ENCODE data around the gene CD320. TPM values are rescaled to one million over a fixed set of nuclear protein-coding genes. Genes with fewer than 3 reads are reported as not detected.
"Not testable (repeated sequence)": the region's sequence is repeated elsewhere in the genome, so short reads cannot be mapped to it uniquely, and the experiment has no call there.

Gene CD320
- total RNA-seq (2014; rRNA removed; shearing (Covaris generic)) = 108 TPM in 2 replicates

DNA sequence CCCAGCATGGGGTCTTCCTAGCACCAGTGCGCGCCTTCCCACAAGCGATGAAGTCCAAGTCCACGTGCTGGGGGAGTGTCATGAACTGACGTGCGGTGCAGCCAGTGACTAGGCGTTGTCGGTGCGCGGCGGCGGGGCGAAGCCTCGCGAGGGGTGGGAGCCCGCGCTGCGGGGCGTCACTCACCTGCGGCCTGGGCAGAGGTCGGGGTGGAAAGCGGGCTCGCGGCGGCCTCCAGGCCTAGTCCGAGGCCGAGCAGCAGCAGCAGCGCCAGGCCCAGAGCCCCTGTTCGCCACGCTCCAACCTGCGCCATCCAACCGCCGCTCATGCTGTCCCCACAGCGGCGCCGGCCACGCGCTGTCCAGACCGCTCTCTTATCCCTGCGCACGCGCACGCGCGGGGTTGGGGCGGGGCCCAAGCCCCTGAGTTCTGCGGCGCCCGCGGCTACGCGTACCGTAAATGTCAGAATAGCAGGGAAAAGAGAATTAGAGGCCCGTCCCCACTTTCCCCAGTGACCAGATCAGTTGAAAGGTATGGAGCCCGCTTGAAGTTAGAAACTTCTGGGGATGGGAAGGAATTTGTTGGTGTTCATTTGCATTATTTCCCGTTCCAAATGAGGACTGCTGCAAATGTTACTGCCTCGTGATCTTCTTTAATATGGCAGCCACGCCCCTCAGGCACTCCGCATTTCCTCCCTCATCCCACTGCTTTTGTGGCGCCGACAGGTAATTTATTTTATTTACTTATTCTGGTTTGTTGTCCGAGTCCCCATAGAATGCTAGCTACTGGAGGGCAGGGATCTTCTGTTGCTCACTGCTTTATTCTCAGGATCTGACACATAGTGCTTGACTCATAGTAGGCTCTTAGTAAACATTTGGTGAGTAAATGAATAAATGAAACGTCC, at the start of gene CD320:
TSS of gene CD320 (minus strand) at position 394 of the 902 bp plus-strand sequence. CDS start at position 326, 68 bp downstream.
- peak; percentile 95 for DNase-seq (ENCODE audit: low read depth)

DNA sequence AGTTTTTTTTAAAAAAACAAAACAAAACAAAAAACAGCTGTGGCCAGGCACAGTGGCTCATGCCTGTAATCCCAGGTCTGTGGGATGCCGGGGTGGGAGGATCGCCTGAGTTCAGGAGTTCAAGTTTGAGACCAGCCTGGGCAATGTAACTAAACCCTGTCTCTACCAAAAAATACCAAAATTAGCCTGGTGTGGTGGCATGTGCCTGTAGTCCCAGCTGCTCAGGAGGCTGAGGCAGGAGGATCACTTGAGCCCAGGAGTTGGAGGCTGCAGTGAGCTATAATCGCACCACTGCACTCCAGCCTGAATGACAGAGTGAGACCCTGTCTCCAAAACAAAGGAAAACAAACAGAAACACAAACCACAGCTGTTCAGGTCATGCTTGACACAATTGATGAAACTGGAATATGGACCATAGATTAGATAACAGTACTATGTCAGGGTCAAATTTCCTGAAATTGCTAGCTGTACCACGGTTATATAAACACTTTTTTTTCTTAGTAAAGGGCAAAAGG, 48.9 kb upstream of the CD320 start:
- DNase-seq (ENCODE audit: low read depth) = no peak

DNA sequence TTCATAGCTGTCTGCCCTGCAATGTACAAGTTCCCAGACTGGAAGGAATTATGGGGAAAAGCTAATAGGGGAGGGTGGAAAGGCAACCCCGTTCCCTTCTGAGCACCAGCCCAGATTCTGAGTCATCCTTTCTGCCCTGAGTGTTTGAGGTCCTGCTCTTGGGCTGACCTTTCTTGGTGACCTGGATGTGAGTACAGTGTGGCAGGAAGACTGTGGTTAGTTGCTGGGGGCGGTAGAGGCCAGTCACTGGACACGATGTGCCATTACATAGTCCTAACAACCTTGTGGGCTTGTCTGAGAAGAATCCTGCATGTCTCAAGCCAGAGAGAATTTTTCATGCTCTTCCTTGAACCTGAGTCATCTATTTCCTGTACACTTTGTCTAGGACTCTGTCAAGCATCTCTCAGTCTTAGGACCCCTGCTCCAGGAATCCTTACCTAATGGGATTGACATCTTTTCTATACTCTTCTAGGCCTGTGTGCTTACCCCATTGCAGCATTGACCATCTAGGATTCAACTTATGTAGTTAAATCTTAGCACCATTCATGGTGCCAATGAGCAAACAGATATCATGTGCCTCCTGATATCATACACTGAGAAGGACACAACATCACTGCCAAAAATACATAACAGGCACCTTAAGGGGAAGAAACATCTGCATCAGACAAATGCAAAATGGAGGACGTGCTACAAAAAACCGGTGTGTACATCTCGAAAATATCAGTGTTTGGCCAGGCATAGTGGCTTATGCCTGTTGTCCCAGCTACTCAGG, 47.7 kb upstream of the CD320 start:
- DNase-seq (ENCODE audit: low read depth) = peak; percentile 85

DNA sequence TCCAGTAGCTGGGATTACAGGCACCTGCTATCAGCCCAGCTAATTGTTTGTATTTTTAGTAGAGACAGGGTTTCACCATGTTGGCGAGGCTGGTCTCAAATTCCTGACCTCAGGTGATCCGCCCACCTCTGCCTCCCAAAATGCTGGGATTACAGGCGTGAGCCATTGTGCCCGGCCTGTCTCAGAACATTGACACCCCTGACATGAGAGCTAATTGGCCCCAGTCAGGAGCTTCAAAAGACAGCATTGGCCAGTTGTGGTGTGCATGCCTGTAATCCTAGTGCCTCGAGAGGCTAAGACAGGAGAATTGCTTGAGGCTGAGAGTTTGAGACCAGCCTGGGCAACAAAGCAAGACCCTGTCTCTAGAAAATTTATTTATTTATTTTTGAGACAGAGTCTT, 44.7 kb upstream of the CD320 start:
- DNase-seq (ENCODE audit: low read depth) = not testable (repeated sequence)

DNA sequence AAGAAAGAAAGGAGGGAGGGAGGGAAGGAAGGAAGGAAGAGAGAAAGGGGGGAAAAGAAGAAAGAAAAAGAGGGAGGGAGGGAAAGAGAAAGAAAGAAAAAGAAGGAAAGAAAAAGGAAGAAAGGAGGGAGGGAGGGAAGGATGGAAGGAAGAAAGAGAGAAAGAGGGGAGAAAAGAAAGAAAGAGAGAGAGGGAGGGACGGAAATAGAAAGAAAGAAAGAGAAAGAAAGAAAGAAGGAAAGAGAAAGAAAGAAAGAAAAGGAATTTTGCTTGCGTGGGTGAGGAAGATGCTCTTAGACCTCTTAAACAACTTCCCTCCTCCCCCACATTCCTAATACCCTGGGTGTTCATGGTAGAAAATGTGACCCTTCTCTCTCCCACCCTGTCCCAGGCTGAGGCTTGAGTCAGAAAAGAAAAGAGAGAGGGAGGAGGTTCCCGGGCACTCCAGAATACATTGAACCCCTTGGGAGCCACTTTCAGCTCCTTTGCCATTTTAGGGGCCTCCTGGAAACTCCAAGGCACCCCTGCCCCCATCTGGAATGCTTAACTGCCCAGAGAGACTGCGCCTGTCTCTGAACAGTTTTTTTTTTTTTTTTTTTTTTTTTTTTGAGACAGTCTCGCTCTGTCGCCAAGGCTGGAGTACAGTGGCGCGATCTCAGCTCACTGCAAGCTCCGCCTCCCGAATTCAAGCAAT, 44.1 kb upstream of the CD320 start:
- DNase-seq (ENCODE audit: low read depth) = no peak

DNA sequence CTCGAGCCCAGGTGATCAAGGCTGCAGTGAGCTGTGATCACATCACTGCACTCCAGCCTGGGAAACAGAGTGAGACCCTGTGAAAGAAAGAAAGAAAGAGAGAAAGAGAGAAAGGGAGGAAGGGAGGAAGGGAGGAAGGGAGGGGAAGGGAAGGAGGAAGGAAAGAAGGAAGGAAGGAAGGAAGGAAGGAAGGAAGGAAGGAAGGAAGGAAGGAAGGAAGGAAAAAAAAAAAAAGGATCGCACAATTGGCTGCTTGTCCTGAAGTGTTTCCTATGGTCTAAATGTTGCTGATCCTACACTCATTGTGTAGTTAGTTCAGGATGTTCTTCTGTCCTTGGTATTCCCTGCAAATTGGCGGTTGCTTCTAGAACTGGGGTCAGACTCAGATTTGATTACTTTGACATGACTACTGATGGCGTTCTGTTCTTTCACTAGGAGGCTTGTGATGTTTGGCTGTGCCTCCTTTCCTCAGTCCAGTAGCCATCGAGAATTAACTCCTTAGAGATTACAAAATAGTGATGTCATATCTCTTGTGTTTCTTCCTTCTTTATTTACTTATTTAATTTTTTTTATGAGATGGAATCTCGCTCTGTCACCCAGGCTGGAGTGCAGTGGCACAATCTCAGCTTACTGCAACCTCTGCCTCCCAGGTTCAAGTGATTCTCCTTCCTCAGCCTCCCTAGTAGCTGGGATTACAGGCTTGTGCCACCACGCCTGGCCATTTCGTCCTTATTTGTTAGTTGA, 41.6 kb upstream of the CD320 start:
- not testable (repeated sequence) for DNase-seq (ENCODE audit: low read depth)

DNA sequence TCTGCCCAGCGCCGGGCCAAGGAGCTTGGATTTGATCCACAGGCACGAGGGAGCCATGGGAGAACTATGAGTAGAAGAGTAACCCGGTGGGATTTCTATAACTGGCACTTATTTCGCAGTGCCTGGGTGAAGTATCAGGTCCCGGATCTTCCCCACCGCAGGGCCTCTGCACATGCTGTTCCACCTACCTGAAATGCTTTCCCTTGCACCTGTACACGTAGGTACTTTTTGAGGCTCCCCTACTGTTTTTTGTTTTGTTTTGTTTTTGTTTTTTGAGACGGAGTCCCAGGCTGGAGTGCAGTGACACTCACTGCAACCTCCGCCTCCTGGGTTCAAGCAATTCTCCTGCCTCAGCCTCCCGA, 35.3 kb upstream of the CD320 start:
- DNase-seq (ENCODE audit: low read depth) = no peak

DNA sequence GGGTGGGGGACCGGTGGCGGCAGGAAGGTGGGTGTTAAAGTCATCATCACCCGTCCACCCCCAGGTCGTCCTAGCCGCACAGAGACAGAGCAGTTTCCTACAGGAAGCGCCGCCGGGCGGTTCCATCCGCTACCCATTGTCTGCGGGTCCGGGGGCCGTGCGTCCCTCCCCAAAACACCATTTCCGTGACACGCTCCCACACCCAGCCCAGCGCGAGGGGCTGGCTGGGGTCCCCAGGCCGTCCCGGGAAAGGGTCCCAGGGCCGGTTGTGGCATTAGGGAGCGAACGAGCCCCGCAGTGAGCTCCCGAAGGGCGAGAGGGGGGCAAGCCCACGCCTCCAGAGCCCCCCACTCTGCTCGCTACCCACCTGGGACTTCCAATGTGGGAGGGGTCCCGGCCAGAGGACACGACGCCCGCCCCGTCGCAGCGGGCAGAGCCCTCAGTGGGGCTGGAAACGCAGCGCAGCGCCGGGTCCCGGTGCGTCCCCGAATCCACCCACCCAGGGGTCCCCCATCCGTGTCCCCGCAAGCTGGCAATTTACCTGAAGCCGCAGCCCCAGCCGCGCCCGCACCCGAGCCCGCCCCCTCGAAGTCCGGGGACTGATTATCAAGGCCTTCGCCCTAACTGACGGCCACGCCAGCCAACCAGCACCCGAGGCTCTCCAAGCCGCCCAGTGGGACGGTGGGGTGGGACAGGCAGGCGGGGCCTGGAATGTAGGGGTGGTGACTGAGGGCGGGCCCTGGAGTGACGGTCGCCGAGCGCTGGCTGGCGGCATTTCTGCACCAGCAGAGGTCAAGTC, 34.7 kb upstream of the CD320 start, which contains the start of gene KANK3:
TSS of gene KANK3 (minus strand) at position 579 of the 799 bp plus-strand sequence. CDS start 5,434 bp downstream, outside the sequence.
- DNase-seq (ENCODE audit: low read depth) = peak; percentile 98

DNA sequence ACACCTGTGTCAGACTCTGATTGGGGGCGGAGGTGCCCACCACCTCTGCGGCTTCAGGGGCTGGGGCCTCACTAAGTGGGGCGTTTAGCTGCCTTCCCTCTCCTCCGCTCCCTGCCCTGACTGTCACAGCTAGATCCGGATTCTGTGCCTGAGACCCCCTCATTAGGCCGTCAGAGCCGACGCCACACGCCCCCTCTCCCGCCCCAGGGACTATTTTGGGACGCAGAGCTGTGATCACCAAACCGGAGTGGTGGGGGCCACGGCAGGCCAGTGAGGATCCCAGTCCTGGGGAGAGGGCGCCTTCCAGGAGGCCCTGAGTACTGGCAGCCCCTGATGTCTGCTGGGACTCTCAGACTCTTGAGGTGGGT, 34.1 kb upstream of the CD320 start:
- no peak for DNase-seq (ENCODE audit: low read depth)

DNA sequence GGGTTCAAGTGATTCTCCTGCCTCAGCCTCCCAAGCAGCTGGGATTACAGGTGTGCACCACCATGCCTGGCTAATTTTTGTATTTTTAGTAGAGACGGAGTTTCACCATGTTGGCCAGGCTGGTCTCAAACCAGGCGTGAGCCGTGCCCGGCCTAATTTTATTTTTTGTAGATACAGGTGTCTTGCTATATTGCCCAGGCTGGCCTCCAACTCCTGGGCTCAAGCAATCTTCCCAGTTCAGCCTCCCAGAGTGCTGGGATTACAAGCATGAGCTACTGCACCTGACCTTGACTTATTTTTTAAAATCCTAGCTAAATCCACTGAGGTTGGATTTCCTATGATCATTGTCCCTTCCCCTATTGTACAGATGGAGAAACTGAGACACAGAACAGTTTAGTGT, 33.3 kb upstream of the CD320 start:
- DNase-seq (ENCODE audit: low read depth) = not testable (repeated sequence)

DNA sequence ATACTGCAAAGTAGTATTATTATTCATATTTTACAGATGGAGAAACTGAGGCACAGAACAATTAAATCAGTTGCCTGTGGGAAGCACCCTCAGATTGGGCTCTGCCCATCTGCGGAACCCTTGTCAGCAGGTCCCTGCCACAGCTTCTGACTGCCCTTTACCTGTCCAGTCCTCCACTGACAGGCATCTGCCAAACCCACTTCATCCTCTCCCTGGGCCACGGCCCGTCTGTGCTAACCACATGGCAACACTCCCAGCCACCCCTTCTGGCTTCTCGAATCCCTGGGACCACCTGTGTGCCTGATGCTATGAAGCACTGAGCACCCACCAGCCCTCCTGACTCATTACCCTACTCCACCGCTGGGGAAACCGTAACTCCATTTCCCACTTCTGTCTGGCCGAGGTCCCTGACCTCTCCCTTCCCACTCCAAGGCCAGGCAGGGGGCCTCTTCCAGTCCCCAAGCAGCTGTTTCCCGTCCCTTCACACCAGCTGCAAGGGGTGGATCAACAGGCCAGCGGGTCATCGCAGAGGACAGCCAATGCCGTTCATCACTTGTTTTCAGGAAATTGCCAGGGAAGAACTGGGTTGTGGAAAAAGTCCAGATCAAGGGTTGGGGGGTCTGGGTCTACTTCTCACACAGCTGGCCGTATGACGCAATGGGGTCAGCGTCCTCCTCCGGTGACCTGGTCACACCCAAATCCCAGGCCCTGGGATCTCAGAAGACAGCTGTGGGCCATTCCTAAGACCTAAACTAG, 32.4 kb upstream of the CD320 start:
- no peak for DNase-seq (ENCODE audit: low read depth)

DNA sequence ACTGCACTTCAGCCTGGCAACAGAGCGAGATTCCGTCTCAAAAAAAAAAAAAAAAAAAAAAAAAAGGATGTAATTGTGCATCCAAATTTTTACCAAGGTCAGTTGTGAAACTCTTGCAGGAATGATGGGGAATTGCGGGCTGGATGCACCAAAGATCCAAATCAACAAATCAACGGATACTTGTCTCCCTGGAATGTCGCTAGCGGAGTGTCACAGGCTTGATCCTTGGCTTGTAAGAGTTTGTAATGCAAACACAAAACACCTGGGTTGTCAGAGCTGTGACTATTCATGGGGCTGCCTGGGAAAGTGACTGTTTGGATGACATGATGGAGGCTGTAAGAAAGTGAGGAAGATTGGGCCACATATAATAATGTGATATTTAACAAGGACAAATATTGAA, 30.7 kb upstream of the CD320 start:
- no peak for DNase-seq (ENCODE audit: low read depth)

DNA sequence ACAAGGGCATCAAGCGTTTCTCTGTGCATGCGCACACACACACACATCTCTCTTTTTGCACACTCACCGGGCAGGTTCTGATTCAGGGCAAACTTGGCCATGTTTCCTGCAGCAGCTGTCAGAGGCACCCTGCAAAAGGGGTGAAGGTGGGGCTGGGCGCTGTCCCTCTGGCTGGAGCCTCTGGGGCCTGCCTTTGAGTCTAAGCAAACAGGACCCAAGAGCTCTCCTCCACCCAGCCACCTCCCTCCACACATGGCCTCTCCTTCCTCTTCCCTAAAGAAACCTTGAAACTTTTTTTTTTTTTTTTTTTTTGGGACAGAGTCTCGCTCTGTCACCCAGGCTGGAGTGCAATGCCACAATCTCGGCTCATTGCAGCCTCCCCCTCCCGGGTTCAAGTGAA, 29.6 kb upstream of the CD320 start:
- no peak for DNase-seq (ENCODE audit: low read depth)

DNA sequence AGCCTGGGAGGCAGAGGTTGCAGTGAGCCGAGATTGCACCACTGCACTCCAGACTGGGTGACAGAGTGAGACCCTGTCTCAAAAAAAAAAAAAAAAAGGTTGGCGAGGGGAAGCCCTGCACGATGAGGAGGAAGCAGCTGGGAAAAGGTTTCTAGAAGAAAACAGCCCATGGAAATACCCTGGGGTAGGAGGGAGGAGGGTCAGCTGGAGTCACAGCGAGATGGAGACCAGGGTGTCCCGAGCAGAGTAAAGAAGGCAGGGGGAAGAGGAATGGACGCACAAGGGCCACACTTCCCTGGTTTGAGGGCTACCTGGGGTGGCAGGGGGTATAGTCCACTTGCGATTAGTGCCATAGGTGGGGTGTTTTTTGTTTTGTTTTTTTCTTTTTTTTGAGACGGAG, 28.5 kb upstream of the CD320 start:
- no peak for DNase-seq (ENCODE audit: low read depth)

DNA sequence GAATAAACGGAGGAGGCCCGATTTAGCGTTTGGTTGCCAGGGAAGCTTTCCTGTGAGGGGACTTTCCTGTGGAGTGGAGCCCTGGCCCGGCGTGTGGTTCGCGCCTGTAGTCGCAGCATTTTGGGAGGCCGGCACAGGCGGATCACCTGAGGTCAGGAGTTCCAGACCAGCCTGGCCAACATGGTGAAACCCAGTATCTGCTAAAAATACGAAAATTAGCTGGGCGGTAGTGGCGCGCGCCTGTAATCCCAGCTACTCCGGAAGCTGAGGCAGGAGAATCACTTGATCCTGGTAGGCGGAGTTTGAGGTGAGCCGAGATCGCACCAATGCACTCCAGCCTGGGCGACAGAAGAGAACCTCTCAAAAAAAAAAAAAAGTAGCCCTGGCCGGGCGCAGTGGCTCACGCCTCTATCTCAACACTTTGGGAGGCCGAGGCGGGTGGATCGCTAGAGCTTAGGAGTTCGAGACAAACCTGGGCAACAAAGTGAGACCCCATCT, 28.0 kb upstream of the CD320 start:
- DNase-seq (ENCODE audit: low read depth) = no peak

DNA sequence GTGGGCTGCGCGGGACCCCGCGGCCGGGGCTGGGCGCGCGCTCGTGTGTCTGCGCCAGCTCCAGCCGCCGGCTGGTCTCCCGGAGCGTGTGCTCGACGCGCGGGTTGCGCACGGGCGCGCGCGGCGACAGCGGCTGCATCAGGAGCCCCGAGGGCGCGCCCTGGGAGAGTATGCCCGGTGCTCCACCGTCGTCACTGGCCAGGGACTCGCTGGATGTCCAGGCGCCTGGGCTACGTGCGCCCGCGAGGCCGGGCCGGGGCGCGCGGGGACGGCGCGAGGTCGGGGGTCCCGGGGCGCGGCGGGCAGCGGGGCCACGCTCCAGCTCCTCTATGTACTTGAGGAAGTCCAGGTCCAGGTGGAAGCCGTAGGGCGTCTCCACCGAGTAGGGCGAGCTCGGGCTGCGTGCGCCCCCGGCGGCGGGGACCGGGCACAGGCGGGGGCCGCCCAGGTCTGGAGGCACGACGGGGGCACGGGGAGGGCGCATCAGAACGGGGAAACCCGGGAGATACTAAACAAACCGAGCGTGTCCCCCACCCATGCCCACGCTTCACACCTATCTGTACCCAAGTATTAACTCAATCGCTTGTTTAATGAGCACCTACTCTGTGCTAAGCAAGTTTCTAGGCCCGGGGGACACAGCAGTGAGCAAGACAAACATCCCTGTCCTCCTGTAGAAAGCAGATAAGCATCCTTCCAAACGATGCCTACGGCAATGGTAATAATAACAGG, 27.3 kb upstream of the CD320 start:
- no peak for DNase-seq (ENCODE audit: low read depth)

DNA sequence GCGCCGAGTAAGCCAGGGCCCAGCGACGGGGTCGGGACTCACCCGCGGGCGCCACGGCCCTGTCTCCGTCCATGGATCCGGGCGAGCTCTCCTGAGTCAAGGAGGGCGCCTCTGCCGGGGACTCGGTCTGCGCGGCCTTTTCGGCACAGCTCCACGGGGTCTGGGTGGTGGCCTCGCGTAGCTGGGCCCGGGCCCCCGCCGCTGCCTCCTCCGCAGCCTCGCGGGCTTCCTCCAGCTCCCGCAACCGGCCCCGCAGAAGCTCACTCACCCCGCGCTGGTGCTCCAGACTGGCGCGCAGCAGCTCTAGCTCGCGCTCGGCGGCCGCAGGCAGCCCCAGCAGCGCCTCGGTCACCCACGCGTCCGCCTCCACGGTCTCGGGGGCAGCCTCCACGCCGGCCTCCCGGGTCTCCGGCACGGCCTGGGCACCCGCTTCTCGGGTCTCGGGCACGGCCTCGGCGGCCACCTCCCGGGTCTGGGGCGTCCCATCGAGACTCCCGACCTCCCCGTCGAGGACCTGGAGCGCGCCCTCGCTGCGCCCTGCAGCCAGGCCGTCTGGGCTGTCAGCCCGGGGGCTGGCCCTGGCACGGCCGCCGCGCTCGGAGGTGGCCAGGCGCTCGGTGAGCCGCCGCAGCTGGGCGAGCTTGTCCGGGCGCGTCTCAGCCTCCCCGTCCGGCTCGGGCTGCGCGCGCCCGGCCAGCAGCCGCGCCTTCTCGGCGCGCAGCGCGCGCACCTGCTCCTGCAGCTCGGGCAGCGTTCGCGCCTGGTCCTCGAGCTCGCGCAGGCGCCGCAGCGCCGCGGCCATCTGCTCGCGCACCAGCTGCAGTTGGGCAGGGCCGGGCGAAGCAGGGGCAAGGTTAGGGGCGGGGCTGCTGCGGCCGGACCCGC, 26.5 kb upstream of the CD320 start:
- DNase-seq (ENCODE audit: low read depth) = peak; percentile 72

Measured in Daoy (cell line).